Tibial nerve (tissue), 4 donors: ENCODE data around the gene CDH4. TPM values are rescaled to one million over a fixed set of nuclear protein-coding genes. Genes with fewer than 3 reads are reported as not detected.

Source experiments
- DNase-seq, 2 donors: peaks; one replicate each; pipeline ENCODE4 v3.0.0-alpha.2; 2019; ENCODE audit warnings: low spot score in 2 of 2
- H3K27ac ChIP-seq, 4 donors: fragments of 200-600 bp; sonication (generic) in 3 of 4; one replicate each; pipeline ENCODE4 v1.5.1; 2017 to 2019; ENCODE audit warnings: mild to moderate bottlenecking in 1 of 4
- H3K27me3 ChIP-seq, 2 donors: fragments of 200-600 bp; sonication (generic) in 1 of 2; one replicate each; pipeline versions ENCODE4 v1.5.1 to v1.6.0; 2017 to 2019
- H3K36me3 ChIP-seq, 3 donors: fragments of 200-600 bp; sonication (generic); one replicate each; pipeline ENCODE4 v1.5.1; 2018 to 2019
- H3K4me1 ChIP-seq, 4 donors: fragments of 200-600 bp; sonication (generic) in 3 of 4; one replicate each; pipeline ENCODE4 v1.5.1; 2017 to 2019
- H3K4me3 ChIP-seq, 4 donors: fragments of 200-600 bp; sonication (generic) in 3 of 4; one replicate each; pipeline ENCODE4 v1.5.1; 2017 to 2019; ENCODE audit warnings: mild to moderate bottlenecking in 1 of 4, moderate library complexity in 1 of 4
- H3K9me3 ChIP-seq, 4 donors: fragments of 200-600 bp; sonication (generic) in 3 of 4; one replicate each; pipeline ENCODE4 v1.5.1; 2017 to 2019
- CTCF ChIP-seq, 5 experiments: fragments of 200-600 bp in 3 of 5; fragments of 450-650 bp in 2 of 5; sonication (generic) in 3 of 5; IDR thresholded peaks; one replicate each; pipeline ENCODE4 v1.5.1; 2016 to 2019; ENCODE audit warnings: antibody characterized with exemption in 5 of 5, mild to moderate bottlenecking in 3 of 5, moderate library complexity in 2 of 5
- EP300 ChIP-seq, 2 donors: sonication (generic); formaldehyde crosslinking; IDR thresholded peaks; one replicate each; pipeline ENCODE4 v1.6.1; 2017; ENCODE audit warnings: antibody characterized with exemption in 2 of 2, mild to moderate bottlenecking in 1 of 2
- POLR2A ChIP-seq, 2 donors: fragments of 450-650 bp; IDR thresholded peaks; one replicate each; pipeline ENCODE4 v1.6.1; 2017; ENCODE audit warnings: antibody characterized with exemption in 2 of 2, mild to moderate bottlenecking in 2 of 2, moderate library complexity in 2 of 2
- WGBS, 2 donors: methylation state at CpG; one replicate each; pipeline ENCODE4 v1.1.5; 2018; 5-methylcytosine and 5-hydroxymethylcytosine counted together
- total RNA-seq, 4 donors: library from RNA; depleted of rRNA; stranded (reverse); fragments of >200 nt; gene quantifications; one replicate each; pipeline ENCODE4 v1.1.0, GENCODE V29; 2016

CDH4 gene
- total RNA-seq, 4 donors from 2014 or later = 0.78 to 2.3 (median 1.0) TPM

- Histone ChIP-seq H3K9me3 (peaks cover 0 to 25% (median 2%) of the 10 kb centered on the region in 4 donors), H3K4me3 (no peak overlapping the region), H3K27me3 (no peaks in the 10 kb centered on the region), H3K36me3 (peaks cover 0 to 91% (median 8%) of the 10 kb centered on the region in 3 donors), H3K4me1 (no peaks in the 10 kb centered on the region), H3K27ac (no peak overlapping the region)
- no peak for TF ChIP-seq CTCF (IDR thresholded peaks at IDR 0.05)
- no peak for TF ChIP-seq EP300 (IDR thresholded peaks at IDR 0.05)
- TF ChIP-seq POLR2A (IDR thresholded peaks at IDR 0.05) = no peak
- DNase-seq = no peak
- WGBS, 2 donors = 94 to 97% methylated on average over 18 of the region's 18 CpGs
Measured at GRCh38 chr20:61988665-61989064, 736.6 kb downstream of the CDH4 start.

GRCh38 chr20:61989741-61990140 is 737.7 kb downstream of the CDH4 start:
- Histone ChIP-seq H3K4me3 (no peak overlapping the region), H3K36me3 (peaks cover 0 to 92% (median 16%) of the 10 kb centered on the region in 3 donors), H3K27me3 (no peaks in the 10 kb centered on the region), H3K4me1 (no peaks in the 10 kb centered on the region), H3K9me3 (peaks cover 0 to 25% (median 2%) of the 10 kb centered on the region in 4 donors), H3K27ac (no peak overlapping the region)
- no peak for TF ChIP-seq EP300 (IDR thresholded peaks at IDR 0.05)
- no peak for TF ChIP-seq POLR2A (IDR thresholded peaks at IDR 0.05)
- TF ChIP-seq CTCF (IDR thresholded peaks at IDR 0.05) = no peak
- WGBS, 2 donors = 88% methylated on average over 14 of the region's 14 CpGs
- DNase-seq = no peak
